Epithelial cell of proximal tubule (primary cell): ENCODE results near the gene FAM120B. TPM values are rescaled to one million over a fixed set of nuclear protein-coding genes. Genes with fewer than 3 reads are reported as not detected.

Experiments used
- DNase-seq: peaks from one replicate; pipeline ENCODE4 v3.0.0-alpha.2; 2011; ENCODE audit warnings: low read depth
- H3K4me3 ChIP-seq: 2 replicates; pipeline ENCODE4 v1.5.1; 2011; ENCODE audit warnings: low read depth, mild to moderate bottlenecking, low read length
- CTCF ChIP-seq: conservative IDR thresholded peaks from 2 replicates; pipeline ENCODE4 v1.5.1; 2012; ENCODE audit warnings: low read depth, mild to moderate bottlenecking, low read length
- total RNA-seq: library from RNA; depleted of rRNA; stranded (reverse); fragments of >200 nt; gene quantifications from 2 replicates; pipeline ENCODE4 v1.2.3, GENCODE V29; 2015

FAM120B gene
- total RNA-seq, 1 donor from 2014 or later = 5.0 TPM

- DNase-seq = no peak
- no peak overlapping the region for H3K4me3 ChIP-seq
- no peak for TF ChIP-seq CTCF
These were observed 142.4 kb downstream of the FAM120B start for GRCh38 chr6:170448751-170449630.

- DNase-seq = no peak
- no peak for TF ChIP-seq CTCF
- H3K4me3 ChIP-seq = no peak overlapping the region
These were observed 143.5 kb downstream of the FAM120B start for GRCh38 chr6:170449835-170450753.

GRCh38 chr6:170450916-170451761 is 144.6 kb downstream of the FAM120B start:
- no peak overlapping the region for H3K4me3 ChIP-seq
- DNase-seq = no peak
- TF ChIP-seq CTCF = no peak

- H3K4me3 ChIP-seq = no peak overlapping the region
- DNase-seq = no peak
- no peak for TF ChIP-seq CTCF
These were observed 145.4 kb downstream of the FAM120B start for GRCh38 chr6:170451762-170452651.

GRCh38 chr6:170452767-170453545 is 146.4 kb downstream of the FAM120B start:
- TF ChIP-seq CTCF = no peak
- H3K4me3 ChIP-seq = no peak overlapping the region
- no peak for DNase-seq
